G401 (cell line): Measurements from ENCODE around the gene LIPK. TPM values are rescaled to one million over a fixed set of nuclear protein-coding genes. Genes with fewer than 3 reads are reported as not detected.

Experiments used
- DNase-seq: peaks from one replicate; pipeline ENCODE4 v3.0.0-alpha.2; 2015; ENCODE audit warnings: low spot score
- in situ Hi-C: cut with HindIII; loops from 2 replicates; pipeline ENCODE4 v1.10.0; 2016; ENCODE audit warnings: low sequenced_read_pairs, mixed read lengths
- total RNA-seq: library from RNA; depleted of rRNA; stranded (reverse); fragments of >200 nt; shearing (Covaris generic); gene quantifications from 2 replicates; pipeline ENCODE4 v1.2.3, GENCODE V29; 2014; rRNA removed

LIPK gene
- total RNA-seq, 1 experiment from 2014 or later = not detected

GRCh38 chr10:88764110-88764509 is 58.1 kb downstream of the LIPK start:
- in situ Hi-C loops = no loop called here
- no peak for DNase-seq

GRCh38 chr10:88765816-88766215 is 59.8 kb downstream of the LIPK start:
- in situ Hi-C loops = no loop called here

DNA sequence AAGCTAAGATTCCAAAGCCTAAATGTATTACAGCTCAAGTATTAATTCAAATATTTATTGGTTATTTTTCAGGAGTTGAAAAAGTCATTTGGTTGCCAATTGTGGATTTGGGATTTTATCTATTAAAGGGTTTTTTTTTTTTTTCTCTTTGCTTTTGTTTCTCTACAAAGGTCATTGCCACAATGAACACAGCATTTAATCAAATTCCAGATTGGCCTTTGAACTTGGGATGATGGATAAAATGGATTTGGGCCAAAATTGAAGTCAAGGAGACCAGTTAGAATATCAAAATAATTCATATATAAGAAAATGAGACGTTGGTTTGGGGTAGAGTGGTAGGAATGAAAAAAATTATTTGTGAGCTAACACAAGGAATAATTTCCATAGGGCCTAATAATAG is 63.3 kb downstream of the LIPK start:
- no peak for DNase-seq
- in situ Hi-C loops = no loop called here

More at GRCh38 chr10:88765816-88766215, 59.8 kb downstream of the LIPK start:
- DNase-seq = no peak

DNA sequence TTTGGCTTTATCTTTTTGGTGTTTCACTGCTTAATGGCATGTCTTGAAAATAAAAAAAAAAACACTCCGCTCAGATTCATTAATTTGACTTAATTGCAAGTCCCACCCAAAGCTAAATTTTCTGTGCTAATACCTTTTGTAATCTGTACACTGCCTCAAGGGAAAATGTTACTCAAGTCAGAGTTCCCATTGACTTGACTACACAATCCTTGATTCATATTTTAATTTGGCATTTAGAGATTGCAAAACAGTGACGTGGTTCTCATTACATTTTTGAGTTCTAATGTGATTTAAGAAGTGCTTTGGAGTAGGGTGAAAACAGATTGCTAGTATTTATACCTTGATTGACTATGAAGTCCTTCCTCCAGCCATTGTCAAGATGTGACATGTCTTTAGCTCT is 75.2 kb downstream of the LIPK start:
- in situ Hi-C loops = no loop called here
- DNase-seq = no peak

GRCh38 chr10:88782222-88782621 is 76.2 kb downstream of the LIPK start:
- DNase-seq = no peak
- in situ Hi-C loops = no loop called here

DNA sequence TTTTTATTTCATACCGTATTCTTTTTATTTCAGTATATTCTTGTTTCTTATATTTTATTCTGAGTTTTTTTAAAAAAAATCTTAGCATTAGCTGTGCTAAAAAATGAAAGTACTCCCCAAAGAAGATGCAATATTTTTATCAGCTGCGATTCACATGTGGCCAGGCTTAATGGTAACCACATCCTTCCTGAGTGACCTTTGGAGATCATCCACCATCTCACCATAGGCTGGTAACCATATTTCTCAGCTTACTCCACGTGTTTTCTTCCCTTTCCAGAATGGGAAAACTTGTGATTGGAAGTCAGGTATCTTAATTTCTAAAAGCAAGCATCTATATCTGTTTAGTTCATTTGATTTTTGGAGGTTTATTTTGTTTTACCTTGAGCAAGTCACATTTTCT is 77.7 kb downstream of the LIPK start:
- in situ Hi-C loops = no loop called here
- DNase-seq = no peak

DNA sequence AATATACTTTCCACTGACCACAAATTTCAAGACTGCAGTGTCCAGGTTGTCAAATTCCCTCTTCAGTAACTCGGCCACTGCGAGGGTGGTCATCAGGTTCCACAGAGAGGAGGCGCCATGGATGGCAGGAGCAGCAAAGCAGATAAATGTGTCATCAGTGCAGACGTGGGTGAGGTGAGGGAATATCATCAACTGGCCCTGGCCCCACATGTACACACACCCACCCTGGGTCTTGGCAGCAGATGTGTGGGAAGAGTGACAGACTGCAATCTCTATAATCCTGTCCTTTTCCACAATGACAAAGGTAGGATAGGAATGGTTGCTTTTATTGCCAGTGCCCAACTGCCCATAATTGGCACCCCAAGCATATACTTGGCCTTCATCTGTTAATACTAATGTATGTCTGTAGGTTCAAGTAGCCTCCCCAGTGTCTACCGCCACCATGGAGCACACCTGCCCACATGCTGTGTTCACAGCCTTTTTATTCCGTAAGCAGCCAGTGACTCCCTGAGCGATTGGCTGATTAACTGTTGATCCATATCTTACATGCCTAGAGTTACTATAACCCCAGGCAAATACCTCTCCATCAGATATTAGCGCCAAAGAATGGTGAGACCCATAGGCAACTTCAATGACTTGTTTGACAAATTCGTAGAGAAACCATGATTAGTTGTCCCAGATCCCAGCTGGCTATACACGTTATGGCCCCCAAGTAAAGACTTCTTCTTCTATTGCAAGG is 80.2 kb downstream of the LIPK start:
- DNase-seq = no peak

DNA sequence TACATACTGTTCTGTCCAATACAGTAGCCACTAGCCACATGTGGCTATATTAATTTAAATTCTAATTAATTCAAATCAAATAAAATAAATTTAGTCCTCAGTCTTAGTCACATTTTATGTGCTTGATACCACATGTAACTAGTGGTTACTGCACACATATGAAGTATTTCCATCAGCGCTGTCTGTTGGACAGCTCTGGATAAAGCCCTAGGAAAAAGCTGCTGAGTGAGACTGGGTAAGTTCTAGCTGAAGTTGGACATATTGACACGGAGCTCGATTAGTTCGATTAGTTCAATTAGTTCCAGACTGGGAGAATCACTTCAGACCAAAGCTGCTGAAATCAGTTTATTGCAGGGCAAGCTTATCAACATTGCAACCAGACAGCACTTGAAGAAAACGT is 81.4 kb downstream of the LIPK start:
- in situ Hi-C loops = no loop called here
- DNase-seq = no peak

More for the DNA sequence above, 80.2 kb downstream of the LIPK start:
- in situ Hi-C loops = no loop called here

DNA sequence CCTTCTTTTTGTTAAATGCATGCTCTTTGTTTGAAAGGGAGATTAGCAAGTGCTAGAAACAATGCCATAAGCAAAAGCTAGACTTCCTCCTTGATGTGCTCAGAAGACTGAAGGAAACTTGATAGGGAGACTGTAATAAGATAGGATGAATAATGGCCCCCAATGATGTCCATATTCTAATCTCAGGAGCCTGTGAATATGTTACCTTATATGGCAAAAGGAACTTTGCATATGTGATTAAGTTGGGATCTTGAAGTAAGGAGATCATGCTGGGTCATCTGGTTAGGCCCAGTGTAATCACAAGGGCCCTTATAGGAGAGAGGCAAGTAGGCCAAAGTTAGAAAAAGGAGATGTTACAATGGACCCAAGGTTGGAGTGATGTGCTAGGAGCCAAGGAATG is 82.9 kb downstream of the LIPK start:
- DNase-seq = no peak
- in situ Hi-C loops = no loop called here

DNA sequence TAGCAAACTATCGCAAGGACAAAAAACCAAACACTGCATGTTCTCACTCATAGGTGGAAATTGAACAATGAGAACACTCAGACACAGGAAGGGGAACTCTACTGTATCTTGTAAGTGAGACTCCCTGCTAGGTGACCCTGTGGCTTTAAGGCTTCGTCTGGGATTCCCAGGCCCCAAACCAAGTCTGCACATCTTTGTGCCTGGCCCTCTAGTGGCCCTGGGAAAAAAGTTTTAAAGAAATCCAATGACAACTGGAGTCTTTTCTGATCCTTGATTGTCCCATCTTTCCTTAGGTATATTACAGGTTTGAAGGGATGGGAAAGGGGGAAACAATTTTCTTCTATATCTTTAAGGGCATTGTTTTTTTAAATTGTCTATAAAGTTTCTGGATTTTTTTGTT is 85.9 kb downstream of the LIPK start:
- no peak for DNase-seq
- in situ Hi-C loops = no loop called here

- in situ Hi-C loops = no loop called here
- DNase-seq = no peak
Measured at GRCh38 chr10:88792661-88793060, 86.6 kb downstream of the LIPK start.

- in situ Hi-C loops = no loop called here
- no peak for DNase-seq
Measured at GRCh38 chr10:88793712-88794299, 87.8 kb downstream of the LIPK start.

GRCh38 chr10:88794731-88795130 is 88.7 kb downstream of the LIPK start:
- DNase-seq = no peak
- in situ Hi-C loops = no loop called here

DNA sequence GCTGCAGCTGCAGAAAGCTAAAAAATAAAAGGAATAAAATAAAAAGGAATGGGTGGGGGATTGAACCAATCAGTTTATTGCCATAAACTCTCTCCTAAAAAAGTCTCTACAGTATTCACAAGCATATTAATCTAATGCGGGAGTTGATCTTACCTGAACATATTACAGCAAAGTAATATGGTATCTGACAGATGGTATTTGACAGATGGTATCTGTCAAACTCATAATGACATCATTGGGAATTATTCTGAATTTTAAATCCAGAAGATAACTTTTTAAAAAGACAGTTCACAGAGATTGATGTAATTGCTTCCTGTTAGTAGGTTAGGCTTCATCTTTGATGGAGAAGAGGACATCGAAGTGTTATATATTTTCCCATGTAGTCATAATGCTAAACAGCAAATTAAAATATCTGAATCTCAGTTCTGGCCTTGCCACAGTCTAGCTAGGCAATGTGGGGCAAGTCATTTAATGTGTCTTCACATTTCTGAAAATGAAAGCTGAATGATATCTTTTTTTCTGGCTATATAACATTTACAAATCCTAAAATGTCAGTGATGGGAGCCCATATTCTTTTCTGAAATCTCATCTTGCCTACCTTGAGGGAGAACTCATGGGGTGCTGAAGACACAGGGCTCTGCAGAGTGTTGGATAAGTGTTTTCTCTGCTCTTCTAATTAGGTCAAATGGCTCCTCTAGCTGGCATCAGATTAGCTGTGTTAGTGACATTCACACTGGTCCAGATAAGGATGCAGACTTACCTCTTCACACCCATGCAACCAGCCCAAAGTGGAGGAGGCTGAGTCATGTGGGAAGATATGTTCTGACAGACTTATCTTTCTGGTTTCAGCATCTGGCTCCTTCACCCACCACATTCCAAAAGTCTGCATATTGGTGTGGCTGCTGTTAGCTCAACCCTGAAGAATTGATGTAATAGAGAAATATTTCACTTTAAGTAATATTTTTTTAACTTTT is 94.4 kb downstream of the LIPK start:
- in situ Hi-C loops = no loop called here
- DNase-seq = peak; percentile 84

Other genes starting within 250 kb of the LIPK start
- 1.8 and 2.0 TPM in 2 replicates for gene RNLS, start 122.9 kb upstream of the LIPK start, total RNA-seq
- gene LIPJ, start 119.5 kb upstream of the LIPK start, total RNA-seq = not detected in 2 replicates
- gene LIPF, start 41.8 kb upstream of the LIPK start, total RNA-seq = not detected in 2 replicates
- not detected in 2 replicates for gene LIPN, start 53.8 kb downstream of the LIPK start, total RNA-seq
- not detected in 2 replicates for gene LIPM, start 96.5 kb downstream of the LIPK start, total RNA-seq
- not detected in 2 replicates for gene ANKRD22, start 145.6 kb downstream of the LIPK start, total RNA-seq
- gene STAMBPL1, start 174.0 kb downstream of the LIPK start, total RNA-seq = not detected in 2 replicates
- gene ACTA2, start 246.5 kb downstream of the LIPK start, total RNA-seq = 10.6 and 14.2 TPM in 2 replicates